Upper lobe of left lung (tissue), 4 donors: ENCODE measurements around the gene ANKRD36B.
"Not testable (repeated sequence)": the region's sequence is repeated elsewhere in the genome, so short reads cannot be mapped to it uniquely, and the experiment has no call there.

Experiments used
- POLR2A ChIP-seq, 4 donors: fragments of 450-650 bp; IDR thresholded peaks; one replicate each; pipeline ENCODE4 v1.5.1; 2016 to 2017; ENCODE audit warnings: antibody characterized with exemption in 4 of 4, mild to moderate bottlenecking in 2 of 4
- POLR2AphosphoS5 ChIP-seq, 2 donors: sonication (generic); formaldehyde crosslinking; IDR thresholded peaks; one replicate each; pipeline ENCODE4 v1.5.1; 2017; ENCODE audit warnings: antibody characterized with exemption in 2 of 2

- not testable (repeated sequence) for TF ChIP-seq POLR2A, POLR2AphosphoS5 (IDR thresholded peaks at IDR 0.05)
Measured at GRCh38 chr2:97601537-97601936, 11.9 kb upstream of the ANKRD36B start.
